ENCODE data around the gene COX18.
A peak's percentile ranks its signal among the peaks of the same experiment; 100 is the strongest.

The COX18 gene

DNA sequence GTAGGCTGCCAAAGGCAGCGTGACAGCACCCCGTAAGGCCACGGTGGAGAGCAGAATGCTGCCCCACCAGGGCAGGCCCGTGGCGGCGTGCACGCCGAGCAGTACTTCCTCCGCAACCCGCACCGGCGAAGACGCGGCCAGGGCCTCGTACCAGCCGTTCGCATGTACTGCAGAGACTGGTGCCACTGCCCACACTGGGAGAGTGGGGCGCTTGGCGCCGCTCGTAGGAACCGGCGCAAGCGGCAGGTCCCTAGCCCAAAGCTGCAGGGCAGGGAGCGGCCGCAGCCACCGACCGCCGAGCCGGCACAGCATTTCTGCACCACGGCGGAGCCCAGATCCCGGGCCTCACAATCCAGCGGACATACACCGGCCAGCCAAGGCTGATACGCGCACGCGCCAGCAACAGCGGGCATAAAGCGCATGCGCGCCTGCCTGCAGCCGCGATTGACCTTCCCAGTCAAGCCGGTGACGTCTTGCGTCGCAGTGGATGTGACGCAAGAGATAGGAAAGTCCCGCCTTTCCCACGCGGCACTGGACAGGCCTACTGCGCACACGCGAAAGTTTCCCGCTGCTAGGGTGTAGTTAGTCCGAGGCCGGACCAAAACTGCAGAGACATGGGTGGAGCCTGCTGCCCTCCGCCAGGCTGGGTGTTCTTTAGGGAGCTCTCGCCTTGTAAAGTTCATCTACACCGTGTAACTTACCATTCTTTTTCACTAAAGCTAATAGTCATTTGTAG is at the start of gene COX18:
COX18 (minus strand) TSS at position 379 of the 736 bp plus-strand sequence; CDS start at position 312, 67 bp downstream.
- DNase-seq: peak; percentile 95

DNA sequence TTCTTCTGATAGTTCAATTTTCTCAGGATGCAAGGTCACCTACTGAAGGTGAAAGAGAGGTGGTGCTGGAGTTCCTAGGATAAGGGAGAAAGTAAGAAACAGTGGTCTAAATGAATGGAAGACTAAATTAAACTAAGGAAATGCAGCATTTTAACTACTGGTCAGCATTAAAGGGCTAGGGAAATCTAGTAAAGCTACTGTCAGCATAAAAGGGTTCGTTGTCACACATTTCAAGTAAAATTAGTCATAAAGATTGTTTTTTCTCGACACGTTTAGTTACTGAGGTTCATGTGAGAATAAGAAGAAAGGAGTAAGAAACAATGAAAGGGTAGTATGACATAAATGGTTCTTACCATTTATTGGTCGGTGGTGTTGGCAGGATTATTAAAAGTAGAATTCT is 40.0 kb upstream of the COX18 start:
- no peak for DNase-seq

DNA sequence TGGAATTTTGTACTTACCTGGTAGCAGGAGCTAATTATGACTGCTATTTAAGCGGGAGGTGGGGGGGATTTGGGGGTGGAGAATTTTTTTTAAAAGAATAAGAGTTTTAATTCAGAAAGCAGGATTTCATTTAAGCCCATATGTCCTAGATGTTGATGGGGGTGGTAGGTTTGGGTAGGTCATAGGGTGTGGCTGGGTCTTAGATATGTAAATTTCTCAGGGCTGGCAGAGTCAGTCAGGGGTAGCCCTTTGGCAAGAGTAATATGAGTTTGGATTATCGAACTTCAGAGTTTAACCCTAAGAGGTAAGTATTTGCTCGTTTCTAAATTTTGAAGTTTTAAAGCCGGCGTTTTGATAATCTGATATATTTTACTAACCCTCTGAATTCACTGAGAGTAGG is 35.2 kb upstream of the COX18 start:
- no peak for DNase-seq

- no peak for DNase-seq
These were observed 34.4 kb upstream of the COX18 start for GRCh38 chr4:73103799-73104503.

DNA sequence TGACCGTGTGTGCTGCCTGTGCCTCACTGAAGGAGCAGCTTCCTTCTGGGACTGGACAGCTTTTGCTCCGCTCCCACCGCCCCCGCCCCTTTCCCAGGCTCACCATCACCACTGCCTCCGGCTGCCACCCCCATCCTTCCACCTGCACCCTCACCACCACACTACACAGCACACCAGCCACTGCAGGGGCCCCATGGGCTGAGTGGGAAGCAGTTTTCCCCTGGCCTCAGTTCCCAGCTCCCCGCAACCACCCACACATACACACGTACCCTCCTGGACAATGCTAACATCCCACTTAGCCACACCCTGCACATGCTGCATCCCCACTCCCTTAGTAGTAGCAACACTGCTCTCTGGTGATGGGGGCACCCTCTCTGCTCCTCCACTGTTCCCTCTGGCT is 29.6 kb upstream of the COX18 start:
- no peak for DNase-seq

- DNase-seq: no peak
These were observed 29.2 kb upstream of the COX18 start for GRCh38 chr4:73098713-73099112.

GRCh38 chr4:73098016-73098415 is 28.5 kb upstream of the COX18 start:
- no peak for DNase-seq

DNA sequence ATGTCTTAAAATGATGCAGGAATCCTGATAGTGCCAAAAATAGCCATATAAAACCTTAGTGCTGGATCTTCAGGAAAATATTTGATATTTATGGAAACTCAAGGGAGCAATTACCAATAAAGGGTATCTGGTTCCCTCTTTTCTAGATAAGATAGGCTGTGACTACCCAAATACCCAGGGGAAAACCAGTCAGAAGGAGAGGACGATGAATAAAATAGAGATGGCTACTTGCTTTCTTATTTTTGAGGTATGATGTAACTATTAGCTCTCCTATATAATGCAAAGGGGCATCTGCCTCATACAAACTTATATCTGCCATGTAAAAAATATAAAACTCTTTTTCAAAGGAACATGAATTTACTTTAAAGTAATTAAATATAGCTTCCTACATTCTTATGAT is 23.4 kb upstream of the COX18 start:
- no peak for DNase-seq

DNA sequence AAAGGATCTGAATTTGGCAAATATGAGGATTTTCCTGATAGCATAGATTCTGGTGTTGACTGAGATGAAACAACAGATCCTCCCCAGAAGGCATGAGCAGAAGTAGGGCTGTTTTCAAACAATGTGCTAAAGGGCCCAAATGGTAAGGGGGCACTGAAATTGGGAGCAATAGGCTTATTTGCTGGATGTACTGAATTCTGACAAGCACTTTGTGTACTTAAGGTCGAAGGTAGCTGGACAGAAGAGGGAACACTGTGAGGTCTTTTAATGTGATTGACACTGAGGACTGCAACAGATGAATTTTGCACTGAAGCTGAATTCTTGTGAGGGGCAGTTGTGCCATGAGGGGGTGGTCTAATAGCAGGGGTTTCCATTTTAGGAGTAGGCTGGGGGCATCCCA is 21.2 kb upstream of the COX18 start:
- DNase-seq: no peak

DNA sequence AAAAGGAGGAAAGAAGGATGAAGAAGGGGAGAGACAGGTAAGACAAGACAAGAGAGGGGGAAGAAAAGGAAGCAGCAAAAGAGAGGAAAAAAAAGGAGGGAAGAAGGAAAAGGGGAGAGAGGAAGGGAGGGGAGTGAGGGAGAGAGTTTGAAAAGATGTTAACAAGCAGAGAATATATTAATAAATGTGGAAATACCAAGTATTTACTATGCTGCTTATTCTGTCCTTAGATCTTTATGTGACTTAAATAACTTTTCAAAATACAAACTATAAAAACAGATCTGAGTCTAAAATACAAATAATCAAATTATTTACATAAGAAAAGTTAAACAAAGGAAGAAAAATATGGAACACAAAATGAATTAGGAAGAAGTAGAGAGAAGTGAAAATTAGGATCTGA is 18.4 kb upstream of the COX18 start:
- DNase-seq: no peak

DNA sequence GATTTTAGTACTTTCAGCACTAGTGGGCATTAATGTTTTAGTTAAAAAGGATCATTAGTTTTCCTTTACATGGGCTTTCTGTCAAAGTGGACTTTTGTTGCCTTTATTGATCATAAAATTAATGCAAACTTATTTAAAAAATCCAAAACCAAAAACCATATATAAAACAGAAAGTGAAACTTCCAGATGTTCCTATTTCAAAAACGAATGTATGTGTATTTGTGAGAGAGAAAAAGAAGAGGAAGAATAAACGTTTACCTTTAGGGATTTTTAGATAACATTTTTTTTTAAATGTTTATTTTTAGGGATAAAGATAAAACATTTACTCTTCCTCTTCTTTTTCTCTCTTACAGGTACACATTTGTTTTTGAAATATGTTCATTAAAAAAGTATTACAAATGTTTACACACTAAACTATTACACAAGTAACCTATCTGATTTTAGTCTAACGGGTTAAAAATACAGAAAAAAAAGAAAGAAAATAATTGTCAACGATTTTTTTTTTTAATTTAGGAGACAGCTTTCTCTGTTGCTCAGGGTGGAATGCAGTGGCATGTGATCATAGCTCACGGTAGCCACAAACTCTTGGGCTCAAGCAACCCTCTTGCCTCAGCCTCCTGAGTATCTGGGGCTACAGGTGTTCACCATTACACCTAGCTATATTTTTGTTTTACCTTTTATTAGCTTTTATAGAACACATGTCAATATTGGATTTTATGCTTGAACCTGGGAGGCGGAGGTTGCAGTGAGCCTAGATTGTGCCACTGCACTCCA is 16.8 kb upstream of the COX18 start:
- no peak for DNase-seq

- DNase-seq: no peak
These were observed 11.3 kb upstream of the COX18 start for GRCh38 chr4:73080789-73081188.

DNA sequence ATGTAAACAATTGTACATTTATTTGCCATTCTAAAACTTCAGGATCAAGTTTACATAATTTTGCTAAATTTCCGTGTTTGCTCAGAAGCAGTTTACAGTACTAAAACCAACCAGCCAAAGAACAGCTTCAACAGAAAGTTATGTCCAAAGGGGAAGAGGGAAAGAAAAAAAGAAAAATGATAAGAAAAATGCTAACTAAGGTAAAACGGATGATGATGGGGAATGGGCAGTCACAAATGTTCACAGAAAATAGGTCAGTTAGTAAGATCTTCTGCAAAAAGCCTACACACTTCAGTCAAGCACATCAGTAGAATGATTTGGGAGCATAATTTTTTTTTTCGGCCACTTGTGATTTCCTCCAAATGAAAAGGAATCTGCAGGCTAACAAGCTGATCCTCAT is 6.3 kb upstream of the COX18 start:
- no peak for DNase-seq

DNA sequence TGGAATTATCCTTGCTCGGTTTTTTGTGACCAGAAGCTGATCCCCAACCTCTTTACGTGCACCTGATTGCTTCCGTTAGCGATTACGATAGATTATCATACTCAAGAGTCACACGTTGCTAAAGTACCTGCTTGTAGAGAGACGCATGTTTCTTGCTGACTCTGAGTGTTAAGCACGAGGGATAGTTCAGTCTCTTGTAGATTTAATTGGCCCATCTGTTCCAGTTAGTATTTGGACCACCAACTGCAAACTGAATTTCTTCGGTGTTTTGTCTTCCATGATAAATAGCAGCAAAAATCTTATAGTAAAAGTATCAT is 516 bp upstream of the COX18 start:
- DNase-seq: no peak

GRCh38 chr4:73068491-73069337 is 802 bp downstream of the COX18 start:
- no peak for DNase-seq

- peak; percentile 34 for DNase-seq
These were observed 1.5 kb downstream of the COX18 start for GRCh38 chr4:73067971-73068394.

DNA sequence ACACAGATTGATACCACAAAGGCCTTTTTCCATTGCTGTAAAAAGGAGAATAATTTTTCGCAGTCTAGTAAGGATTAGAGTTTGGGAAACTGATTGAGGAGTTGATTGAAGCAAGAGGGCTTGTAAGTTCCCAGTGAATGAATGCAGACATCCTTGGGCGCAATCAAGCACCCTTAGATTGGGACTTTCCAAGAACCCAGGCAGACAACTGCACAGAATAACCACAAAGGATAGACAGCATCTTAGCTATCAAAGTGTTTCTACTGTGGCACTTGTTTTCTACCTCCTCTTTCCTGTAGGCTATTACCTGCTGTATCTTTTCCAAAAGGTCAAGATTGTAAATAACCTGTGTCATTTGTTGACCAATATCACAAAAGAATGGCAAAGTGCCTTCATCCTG is 2.6 kb downstream of the COX18 start:
- no peak for DNase-seq

DNA sequence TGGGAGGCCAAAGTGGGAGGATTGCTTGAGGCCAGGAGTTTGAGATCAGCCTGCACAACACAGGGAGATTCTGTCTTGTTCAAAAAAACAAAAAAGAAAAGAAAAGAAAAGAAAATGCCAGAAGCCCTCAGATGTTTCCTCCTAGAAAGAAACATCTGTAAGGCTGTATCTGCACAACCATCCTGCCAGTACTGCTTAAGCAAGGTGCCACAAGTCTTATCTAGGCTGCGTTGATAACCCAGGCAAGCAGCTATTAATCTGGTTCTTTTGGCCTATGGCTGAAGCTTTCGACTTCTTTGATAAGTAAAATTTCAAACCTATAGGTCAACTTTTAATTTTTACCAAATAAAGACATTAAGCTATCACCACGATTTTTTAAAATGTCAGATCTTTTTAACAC is 3.1 kb downstream of the COX18 start:
- DNase-seq: no peak

DNA sequence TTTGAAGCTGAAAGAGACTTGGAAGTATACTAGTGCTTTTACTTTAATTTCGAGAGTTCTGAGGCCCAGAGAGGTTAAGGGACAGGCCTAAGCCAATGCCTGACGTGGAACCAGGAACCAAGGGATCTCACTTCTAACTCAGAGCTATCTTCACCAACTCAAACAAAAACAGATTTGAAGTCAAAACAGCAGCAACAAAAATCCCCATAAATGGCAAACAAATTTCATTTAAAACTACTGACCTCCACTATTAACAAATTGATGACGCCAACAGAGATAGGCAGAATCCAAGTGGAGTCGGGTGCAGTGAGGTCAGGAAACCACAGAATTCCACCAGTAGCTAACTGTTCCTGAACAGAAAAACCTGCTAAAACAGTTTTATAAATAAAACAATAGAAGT is 5.0 kb downstream of the COX18 start:
- DNase-seq: no peak

DNA sequence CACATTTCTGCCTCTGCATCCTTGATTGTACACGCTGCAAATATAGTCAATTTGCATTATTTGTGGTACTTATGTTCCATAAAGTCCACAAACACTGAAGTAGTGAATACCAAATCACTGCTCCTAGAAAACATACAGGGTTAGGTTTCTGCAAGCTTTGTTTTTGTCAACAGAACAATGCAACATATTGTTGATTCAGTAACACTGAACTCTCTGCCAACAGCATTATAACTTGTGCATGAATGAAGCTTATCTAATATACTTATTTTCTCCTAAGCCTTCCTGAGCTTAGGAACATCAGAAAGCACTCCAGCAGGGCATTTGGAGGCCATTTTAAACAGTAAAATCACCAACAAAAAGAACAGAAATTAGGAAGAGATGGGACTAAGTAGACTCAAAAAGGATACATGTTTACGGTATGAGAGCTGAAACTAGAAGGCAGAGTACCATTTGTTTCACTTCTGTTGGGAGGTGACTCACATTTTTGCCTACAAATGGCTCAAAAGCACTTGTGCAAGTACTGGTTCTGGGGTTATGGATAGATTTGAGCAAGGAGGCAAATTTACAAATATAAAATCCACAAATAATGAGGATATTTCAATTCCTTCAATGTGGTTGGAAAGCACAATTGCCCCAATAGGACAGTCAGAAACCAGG is 14.1 kb downstream of the COX18 start:
- DNase-seq: no peak

DNA sequence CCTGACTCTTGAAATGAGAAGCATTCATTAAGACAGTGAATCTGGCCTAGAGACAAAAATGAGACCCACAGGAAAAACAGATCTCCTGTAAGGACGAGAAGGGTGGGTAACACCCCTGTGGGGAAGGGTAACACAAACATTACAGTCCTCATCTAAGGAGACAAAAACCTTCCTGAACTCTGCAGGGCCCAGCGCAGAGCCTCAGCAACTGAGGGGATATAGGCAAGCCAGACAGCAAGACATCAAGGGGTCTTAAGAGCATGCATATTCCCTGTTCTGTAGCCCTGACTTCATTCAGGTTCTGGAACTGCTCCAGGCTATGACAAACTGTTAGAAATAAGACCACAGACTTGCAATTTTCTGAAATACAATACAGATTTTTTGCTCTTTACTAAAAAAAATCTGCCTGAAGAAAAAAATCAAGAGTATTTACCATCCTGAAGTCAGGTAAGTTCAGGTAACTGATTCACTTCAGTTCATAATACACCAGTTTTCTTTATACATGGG is 15.5 kb downstream of the COX18 start:
- no peak for DNase-seq

GRCh38 chr4:73053076-73053475 is 16.4 kb downstream of the COX18 start:
- no peak for DNase-seq
